ENCODE data around the gene ZNF483.

ZNF483 gene

DNA sequence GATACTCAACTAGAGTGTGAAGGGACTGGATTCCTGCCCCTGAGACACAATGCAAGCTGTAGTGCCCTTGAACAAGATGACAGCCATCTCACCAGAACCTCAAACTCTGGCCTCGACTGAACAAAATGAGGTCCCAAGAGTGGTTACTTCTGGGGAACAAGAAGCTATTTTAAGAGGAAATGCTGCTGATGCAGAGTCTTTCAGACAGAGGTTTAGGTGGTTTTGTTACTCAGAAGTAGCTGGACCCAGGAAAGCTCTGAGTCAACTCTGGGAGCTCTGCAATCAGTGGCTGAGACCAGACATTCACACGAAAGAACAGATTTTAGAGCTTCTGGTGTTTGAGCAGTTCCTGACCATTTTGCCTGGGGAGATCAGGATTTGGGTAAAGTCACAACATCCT is 2.4 kb downstream of the ZNF483 start:
- Histone ChIP-seq H3K4me3 (ENCODE audit: low read depth, low read length, poor library complexity, severe bottlenecking) (no peak overlapping the region), H3K27ac (ENCODE audit: low read depth, low read length, poor library complexity, severe bottlenecking) (no peak overlapping the region), H3K4me1 (ENCODE audit: insufficient read depth, low read length, severe bottlenecking) (peaks cover 7% of the 10 kb centered on the region), H2AFZ (ENCODE audit: low read length) (no peak overlapping the region), H3K9me3 (ENCODE audit: low read length) (0 out of 2 replicates have a peak, but pooled peaks cover under 1% of the 10 kb centered on the region), H3K27me3 (ENCODE audit: insufficient read depth, low read length) (no peaks in the 10 kb centered on the region), H4K20me1 (ENCODE audit: insufficient read depth, low read length) (no peaks in the 10 kb centered on the region), H3K9ac (ENCODE audit: low read length) (no peak overlapping the region), H3F3A (ENCODE audit: insufficient read depth, low read length) (no peaks in the 10 kb centered on the region), H3K36me3 (ENCODE audit: insufficient read depth, low read length) (peaks cover 8% of the 10 kb centered on the region; the same call in 1 of the 2 replicates), H3K9me2 (ENCODE audit: low read depth, low read length) (no peaks in the 10 kb centered on the region), H3K79me2 (ENCODE audit: insufficient read depth, low read length) (no peaks in the 10 kb centered on the region), H3K4me2 (ENCODE audit: low read length) (no peak overlapping the region)
- TF ChIP-seq CTCF (IDR thresholded peaks at IDR 0.05; ENCODE audit: low read length) (no peak), EZH2 (IDR thresholded peaks at IDR 0.05; ENCODE audit: borderline replicate concordance, low read length) (no peak)

DNA sequence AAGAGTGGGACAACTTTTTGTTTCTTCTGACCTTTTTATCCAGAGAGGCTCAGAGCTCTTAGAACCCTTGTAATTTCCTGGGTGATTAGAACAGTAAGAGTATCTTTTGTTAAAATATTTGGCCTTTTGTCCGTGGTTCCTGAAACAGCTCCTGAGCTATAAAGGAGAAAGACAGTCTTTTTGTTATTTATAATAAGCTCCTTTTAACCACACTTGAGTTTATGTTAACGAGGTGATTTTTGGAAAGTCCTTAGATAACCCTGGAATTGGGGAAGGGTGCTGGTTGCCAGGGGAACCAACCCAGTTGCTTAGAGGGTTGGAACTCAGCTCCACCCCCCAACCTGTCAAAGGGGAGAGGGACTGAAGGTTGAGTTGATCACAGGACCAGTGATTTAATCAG is 4.8 kb downstream of the ZNF483 start:
- no peaks in the 10 kb centered on the region for H3K27me3 ChIP-seq (ENCODE audit: insufficient read depth, low read length)
- no peak overlapping the region for H3K27ac ChIP-seq (ENCODE audit: low read depth, low read length, poor library complexity, severe bottlenecking)
- H3F3A ChIP-seq (ENCODE audit: insufficient read depth, low read length): no peaks in the 10 kb centered on the region
- H3K9me3 ChIP-seq (ENCODE audit: low read length): 0 out of 2 replicates have a peak, but pooled peaks cover 2% of the 10 kb centered on the region
- no peaks in the 10 kb centered on the region for H4K20me1 ChIP-seq (ENCODE audit: insufficient read depth, low read length)
- no peak overlapping the region for H2AFZ ChIP-seq (ENCODE audit: low read length)
- H3K9ac ChIP-seq (ENCODE audit: low read length): no peak overlapping the region
- no peak overlapping the region for H3K4me3 ChIP-seq (ENCODE audit: low read depth, low read length, poor library complexity, severe bottlenecking)
- no peaks in the 10 kb centered on the region for H3K79me2 ChIP-seq (ENCODE audit: insufficient read depth, low read length)
- H3K4me1 ChIP-seq (ENCODE audit: insufficient read depth, low read length, severe bottlenecking): peaks cover 7% of the 10 kb centered on the region
- TF ChIP-seq EZH2 (IDR thresholded peaks at IDR 0.05; ENCODE audit: borderline replicate concordance, low read length): no peak
- TF ChIP-seq CTCF (IDR thresholded peaks at IDR 0.05; ENCODE audit: low read length): no peak
- H3K9me2 ChIP-seq (ENCODE audit: low read depth, low read length): no peaks in the 10 kb centered on the region
- H3K36me3 ChIP-seq (ENCODE audit: insufficient read depth, low read length): peaks cover 8% of the 10 kb centered on the region; the same call in 1 of the 2 replicates
- no peak overlapping the region for H3K4me2 ChIP-seq (ENCODE audit: low read length)

- TF ChIP-seq CTCF (IDR thresholded peaks at IDR 0.05; ENCODE audit: low read length) (no peak), EZH2 (IDR thresholded peaks at IDR 0.05; ENCODE audit: borderline replicate concordance, low read length) (no peak)
- H3K27ac ChIP-seq (ENCODE audit: low read depth, low read length, poor library complexity, severe bottlenecking): no peak overlapping the region
- H3K4me1 ChIP-seq (ENCODE audit: insufficient read depth, low read length, severe bottlenecking): no peaks in the 10 kb centered on the region
- no peak overlapping the region for H3K4me2 ChIP-seq (ENCODE audit: low read length)
- no peaks in the 10 kb centered on the region for H3K27me3 ChIP-seq (ENCODE audit: insufficient read depth, low read length)
- H3K9me2 ChIP-seq (ENCODE audit: low read depth, low read length): no peaks in the 10 kb centered on the region
- no peaks in the 10 kb centered on the region for H3F3A ChIP-seq (ENCODE audit: insufficient read depth, low read length)
- H3K4me3 ChIP-seq (ENCODE audit: low read depth, low read length, poor library complexity, severe bottlenecking): no peak overlapping the region
- no peak overlapping the region for H2AFZ ChIP-seq (ENCODE audit: low read length)
- H3K9ac ChIP-seq (ENCODE audit: low read length): no peak overlapping the region
- peaks cover 2% of the 10 kb centered on the region; the same call in 1 of the 2 replicates for H3K9me3 ChIP-seq (ENCODE audit: low read length)
- H4K20me1 ChIP-seq (ENCODE audit: insufficient read depth, low read length): no peaks in the 10 kb centered on the region
- peaks cover 12% of the 10 kb centered on the region; the same call in 1 of the 2 replicates for H3K36me3 ChIP-seq (ENCODE audit: insufficient read depth, low read length)
- H3K79me2 ChIP-seq (ENCODE audit: insufficient read depth, low read length): no peaks in the 10 kb centered on the region
Measured at GRCh38 chr9:111531716-111532115, 6.7 kb downstream of the ZNF483 start.

All from OCI-LY1 (cell line).